ENCODE measurements around the gene SEC24C. TPM values are rescaled to one million over a fixed set of nuclear protein-coding genes. Genes with fewer than 3 reads are reported as not detected.
"Not testable (repeated sequence)": the region's sequence is repeated elsewhere in the genome, so short reads cannot be mapped to it uniquely, and the experiment has no call there.

SEC24C gene
- total RNA-seq, 1 donor from 2014 or later = 72.3 TPM

DNA sequence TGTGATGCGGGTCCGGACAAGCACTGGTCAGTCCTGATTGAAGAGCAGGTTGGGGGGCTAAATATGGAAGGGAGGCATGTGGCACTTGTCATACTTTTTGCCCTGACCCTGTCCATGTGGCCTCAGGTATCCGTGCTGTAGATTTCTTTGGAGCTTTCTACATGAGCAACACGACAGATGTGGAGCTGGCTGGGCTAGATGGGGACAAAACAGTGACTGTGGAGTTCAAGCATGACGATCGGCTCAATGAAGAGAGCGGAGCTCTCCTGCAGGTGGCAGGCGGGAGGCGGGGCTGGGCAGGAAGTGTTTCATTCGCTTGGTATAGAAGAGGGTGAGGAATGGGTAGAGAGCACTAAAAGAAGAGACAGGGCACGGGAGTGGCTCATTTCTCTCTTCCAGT, 24.7 kb downstream of the SEC24C start:
- DNase-seq (ENCODE audit: extremely low read depth, low read depth, low spot score) = no peak

DNA sequence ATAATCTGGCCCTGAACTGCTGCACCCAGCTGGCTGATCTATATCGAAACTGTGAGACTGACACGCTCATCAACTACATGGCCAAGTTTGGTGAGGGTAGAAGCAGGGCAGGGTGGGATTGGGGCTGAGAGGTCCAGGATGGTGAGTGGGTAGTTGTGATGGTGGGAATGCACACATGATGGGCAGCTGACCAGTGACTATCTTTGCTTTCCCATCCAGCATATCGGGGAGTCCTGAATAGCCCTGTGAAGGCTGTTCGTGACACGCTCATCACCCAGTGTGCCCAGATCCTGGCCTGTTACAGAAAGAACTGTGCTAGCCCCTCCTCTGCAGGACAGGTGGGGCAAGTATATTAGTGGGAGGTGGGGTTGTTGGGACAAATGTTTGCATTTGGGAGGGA, 25.2 kb downstream of the SEC24C start:
- DNase-seq (ENCODE audit: extremely low read depth, low read depth, low spot score) = no peak

DNA sequence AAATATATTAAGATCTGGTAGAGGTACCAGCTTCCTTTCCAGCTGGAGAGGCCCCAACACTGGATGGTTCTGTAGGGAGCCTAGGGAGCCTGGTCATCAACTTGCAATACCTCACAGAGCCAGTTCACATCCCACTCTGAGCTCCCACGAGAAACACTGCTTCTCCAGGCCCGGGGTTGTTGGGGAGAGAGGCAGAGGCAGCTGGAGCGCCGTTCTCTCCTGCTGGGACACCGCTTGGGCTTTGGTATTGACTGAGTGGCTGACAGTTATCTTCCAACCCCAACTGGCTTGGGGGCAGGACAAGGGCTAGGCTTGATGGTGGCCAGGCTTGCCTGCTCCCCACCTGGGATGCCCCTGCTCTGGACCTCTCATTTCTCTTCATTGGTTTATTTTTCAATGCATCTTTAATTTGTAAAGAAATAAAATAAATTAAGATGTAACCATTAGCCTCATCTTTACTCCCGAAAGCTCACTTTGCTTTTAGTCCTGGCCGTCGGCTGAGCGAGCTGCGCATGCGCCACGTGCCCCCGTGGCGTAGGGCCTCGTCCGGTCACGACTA, 27.6 kb downstream of the SEC24C start:
- DNase-seq (ENCODE audit: extremely low read depth, low read depth, low spot score) = no peak

DNA sequence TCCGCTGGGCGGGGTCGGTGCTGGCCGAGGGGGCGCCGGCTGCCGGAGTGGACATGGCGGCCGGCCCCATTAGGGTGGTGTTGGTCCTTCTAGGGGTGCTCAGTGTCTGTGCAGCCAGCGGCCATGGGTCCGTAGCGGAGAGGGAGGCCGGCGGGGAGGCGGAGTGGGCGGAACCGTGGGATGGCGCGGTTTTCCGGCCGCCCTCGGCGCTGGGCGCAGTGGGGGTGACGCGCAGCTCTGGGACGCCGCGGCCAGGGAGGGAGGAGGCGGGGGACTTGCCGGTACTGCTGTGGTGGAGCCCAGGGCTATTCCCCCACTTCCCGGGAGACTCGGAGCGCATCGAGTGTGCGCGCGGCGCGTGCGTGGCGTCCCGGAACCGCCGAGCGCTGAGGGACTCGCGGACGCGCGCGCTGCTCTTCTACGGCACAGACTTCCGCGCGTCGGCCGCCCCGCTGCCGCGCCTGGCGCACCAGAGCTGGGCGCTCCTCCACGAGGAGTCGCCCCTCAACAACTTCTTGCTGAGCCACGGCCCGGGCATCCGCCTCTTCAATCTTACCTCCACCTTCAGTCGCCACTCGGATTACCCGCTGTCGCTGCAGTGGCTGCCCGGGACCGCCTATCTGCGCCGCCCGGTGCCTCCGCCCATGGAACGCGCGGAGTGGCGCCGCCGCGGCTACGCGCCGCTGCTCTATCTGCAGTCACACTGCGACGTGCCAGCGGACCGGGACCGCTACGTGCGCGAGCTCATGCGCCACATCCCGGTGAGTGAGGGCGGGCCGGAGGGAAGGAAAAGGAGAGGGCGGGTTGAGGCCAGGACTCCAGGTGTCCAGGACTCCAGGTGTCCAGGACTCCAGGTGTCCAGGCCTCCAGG, 28.3 kb downstream of the SEC24C start:
- DNase-seq (ENCODE audit: extremely low read depth, low read depth, low spot score) = no peak

DNA sequence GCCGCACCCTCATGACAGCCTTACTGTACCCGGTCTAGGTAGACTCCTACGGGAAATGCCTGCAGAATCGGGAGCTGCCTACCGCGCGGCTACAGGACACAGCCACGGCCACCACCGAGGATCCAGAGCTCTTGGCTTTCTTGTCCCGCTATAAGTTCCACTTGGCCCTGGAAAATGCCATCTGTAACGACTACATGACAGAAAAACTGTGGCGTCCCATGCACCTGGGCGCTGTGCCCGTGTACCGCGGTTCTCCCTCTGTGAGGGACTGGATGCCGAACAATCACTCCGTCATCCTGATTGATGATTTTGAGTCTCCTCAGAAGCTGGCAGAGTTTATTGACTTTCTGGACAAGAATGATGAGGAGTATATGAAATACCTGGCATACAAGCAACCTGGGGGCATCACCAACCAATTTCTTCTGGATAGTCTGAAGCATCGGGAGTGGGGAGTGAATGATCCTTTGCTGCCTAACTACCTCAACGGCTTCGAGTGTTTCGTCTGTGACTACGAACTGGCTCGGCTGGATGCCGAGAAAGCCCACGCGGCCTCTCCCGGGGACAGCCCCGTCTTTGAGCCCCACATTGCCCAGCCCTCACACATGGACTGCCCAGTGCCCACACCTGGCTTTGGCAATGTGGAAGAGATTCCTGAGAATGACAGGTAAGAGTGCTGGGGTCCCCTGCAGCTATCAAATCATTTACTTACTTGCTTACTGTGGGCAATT, 29.1 kb downstream of the SEC24C start:
- DNase-seq (ENCODE audit: extremely low read depth, low read depth, low spot score) = no peak

DNA sequence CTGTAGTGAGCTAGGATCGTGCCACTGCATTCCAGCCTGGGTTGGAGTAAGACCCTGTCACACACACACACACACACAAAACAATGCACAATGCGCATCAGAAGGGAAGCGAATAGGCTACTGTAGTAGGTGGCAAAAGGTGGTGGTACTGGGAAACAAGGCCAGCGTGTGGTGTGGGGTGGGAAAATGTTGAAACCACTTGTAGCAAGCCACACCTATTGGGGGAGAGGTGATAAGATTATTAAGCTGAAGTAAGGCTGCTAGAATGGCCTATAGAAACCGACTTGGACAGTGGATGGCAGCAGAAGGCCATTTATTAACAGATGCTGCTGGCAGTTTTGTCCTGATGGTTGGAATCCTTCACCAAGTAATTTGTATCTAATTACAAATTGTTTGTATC, 30.5 kb downstream of the SEC24C start:
- no peak for DNase-seq (ENCODE audit: extremely low read depth, low read depth, low spot score)

DNA sequence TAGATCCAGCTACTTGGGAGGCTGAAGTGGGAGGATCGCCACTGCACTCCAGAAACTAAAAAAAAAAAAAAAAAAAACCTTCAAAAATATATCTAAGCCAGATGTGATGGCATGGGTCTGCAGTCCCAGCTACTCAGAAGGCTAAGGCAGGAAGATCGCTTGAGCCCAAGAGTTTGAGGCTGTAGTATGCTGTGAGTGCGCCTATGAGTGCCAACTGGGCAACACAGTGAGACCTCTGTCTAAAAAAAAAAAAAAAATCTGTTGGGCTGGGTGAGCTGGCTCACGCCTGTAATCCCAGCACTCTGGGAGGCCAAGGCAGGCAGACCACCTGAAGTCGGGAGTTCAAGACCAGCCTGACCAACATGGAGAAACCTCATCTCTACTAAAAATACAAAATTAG, 34.8 kb downstream of the SEC24C start:
- DNase-seq (ENCODE audit: extremely low read depth, low read depth, low spot score) = no peak

DNA sequence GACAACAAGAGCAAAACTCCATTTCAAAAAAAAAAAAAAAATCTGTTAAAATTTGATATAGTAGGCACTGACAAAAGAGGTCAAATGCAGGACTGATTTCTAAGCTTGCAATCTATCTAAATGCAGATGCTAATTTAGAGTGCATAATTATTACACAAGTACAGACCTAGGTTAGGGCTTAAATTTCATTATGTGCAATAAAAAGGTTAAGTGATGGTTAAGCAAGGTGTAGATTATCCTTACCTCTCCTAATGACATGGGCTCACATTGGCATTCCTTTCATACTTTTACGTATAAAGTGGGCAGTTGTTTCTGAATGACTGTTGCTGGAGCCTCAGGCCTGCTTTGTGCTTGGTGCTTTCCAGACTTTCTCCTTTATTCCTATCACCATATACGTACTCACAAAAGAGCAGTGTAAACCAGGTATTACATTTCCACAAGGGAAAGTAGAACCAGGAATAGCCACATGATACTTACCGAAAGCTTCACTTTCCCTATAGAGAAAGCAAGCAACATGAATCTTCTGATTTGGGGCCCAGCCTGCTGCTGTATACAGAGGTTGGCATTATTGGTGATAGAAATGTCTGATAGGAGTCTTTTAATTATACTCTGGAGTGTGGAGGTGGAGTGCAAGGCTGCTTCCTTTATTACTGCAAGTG, 35.5 kb downstream of the SEC24C start:
- no peak for DNase-seq (ENCODE audit: extremely low read depth, low read depth, low spot score)

DNA sequence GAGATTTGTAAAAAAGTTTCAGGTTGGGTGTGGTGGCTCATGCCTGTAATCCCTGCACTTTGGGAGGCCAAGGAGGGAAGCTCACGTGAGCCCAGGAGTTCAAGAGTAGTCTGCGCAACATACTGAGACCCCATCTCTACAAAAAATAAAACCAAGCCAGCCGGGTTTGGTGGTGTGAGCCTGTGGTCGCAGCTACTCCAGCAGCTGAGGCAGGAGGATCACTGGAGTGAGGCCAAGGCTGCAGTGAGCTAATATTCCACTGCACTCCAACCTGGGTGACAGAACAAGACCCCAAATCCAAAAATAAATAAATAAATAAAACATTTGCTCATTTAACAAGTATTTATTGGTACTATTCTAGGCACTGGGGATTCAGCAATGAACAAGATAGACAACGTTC, 36.1 kb downstream of the SEC24C start:
- no peak for DNase-seq (ENCODE audit: extremely low read depth, low read depth, low spot score)

DNA sequence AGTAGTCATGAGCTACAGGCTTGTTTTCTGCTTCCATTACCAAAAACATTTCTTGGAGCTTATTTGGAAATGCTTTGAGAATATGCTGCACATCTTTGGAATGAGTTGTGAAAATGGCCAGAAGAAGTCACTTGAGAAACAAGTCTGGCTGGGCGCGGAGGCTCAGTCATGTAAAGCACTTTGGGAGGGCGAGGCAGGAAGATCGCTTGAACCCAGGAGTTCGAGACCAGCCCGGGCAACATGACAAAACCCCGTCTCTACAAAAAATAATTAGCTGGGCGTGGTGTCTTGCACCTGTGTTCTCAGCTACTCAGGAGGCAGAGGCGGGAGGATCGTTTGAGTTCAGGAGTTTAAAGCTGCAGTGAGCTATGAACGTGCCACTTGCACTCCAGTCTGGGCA, 36.8 kb downstream of the SEC24C start:
- no peak for DNase-seq (ENCODE audit: extremely low read depth, low read depth, low spot score)

DNA sequence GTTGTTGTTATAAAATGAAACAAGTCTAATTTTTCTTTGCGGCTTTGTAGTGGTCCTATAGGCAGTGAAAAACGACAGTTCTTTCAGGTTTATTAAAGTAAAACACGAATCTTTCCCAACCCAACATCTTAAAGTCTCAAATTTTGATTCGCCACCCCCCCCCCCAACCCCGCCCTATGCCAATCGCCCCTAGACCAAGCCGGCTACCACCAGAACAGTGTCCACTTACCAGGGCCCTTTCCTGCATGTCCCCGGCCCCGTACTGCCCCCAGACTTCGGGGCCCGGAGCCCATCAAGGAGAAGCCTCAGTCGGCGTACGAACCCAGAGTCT, 37.3 kb downstream of the SEC24C start:
- DNase-seq (ENCODE audit: extremely low read depth, low read depth, low spot score) = no peak

DNA sequence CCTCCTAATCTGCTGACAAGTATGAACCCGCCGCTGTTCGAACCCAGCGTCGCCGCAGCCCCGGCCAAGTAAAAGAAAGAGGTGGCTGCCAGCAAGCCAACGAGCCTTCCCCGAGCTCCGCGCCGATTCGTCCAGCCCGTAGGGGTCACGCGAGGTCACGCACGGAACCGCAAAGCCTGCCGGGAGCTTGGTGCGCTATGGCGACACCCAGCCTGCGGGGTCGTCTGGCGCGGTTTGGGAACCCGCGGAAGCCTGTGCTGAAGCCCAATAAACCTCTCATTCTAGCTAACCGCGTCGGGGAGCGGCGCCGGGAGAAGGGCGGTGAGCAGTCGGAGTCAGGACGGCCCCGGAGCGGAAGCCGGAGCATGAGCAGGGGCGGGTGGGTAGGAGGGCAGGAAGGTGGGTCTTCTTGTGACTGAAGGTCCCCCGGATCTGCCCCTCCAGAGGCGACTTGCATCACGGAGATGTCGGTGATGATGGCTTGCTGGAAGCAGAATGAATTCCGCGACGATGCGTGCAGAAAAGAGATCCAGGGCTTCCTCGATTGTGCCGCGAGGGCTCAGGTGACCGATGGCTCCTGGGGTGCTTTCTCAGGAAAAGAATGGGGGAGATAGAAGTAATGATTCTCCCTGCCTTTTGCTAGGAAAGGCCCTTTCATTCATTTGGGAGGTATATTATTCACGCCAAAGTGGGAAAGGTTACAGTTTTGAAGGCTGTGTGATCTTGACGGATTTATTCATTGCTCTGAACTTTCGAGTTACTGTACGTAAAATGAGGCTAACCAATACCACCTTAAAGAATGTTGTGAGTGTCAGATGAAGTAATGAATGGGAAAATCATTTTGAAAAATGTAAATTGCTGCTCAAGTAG, 37.9 kb downstream of the SEC24C start, which contains the start of gene CHCHD1:
Gene CHCHD1 (plus strand): TSS at position 170 of the 870 bp plus-strand sequence. CDS start 28 bp downstream, at position 198.
- no peak for DNase-seq (ENCODE audit: extremely low read depth, low read depth, low spot score)

DNA sequence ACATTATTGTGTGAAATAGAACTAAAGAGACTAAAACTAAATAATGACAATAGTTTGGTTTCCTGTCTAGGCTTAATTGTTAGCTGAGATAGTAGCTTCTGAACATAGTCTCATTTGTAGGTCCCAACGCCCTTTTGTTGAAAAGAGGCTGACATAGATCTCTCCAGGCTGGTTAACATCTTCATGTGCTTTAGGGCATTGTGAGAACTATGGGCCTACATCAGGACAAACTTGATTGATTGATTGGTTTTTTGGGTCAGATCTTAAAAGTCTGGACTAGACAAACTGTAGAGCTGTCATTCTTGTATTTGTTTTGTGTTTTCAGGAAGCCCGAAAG, 38.5 kb downstream of the SEC24C start:
- no peak for DNase-seq (ENCODE audit: extremely low read depth, low read depth, low spot score)

DNA sequence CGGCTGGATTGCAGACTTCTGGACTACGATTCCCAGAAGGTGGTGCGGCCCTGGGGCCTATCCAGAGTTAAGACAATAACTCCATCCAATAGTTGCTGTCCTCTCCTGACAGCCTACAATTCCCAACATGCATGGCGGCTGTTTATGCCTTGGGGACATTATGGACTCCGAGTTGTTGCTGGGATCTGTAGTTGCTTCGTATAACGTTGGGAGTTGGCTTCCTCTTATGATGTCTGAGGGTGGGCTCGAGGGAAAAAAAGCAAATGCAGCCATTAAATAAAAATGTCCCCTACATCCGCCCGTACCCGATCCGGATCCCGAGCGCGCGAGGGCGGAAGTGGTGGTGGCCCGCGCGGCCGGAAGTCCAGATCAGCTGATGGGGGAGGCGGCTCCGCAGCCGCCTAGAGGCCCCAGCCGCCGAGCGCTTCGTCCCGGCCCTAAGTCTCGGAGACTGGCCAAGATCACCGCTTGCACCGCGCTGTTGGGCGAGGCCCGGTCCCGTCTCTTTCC, 41.1 kb downstream of the SEC24C start, which contains the start of gene ZSWIM8:
Gene ZSWIM8 (plus strand): TSS at position 396 of the 510 bp plus-strand sequence. CDS start 273 bp downstream, outside the sequence.
- DNase-seq (ENCODE audit: extremely low read depth, low read depth, low spot score) = peak; percentile 79

DNA sequence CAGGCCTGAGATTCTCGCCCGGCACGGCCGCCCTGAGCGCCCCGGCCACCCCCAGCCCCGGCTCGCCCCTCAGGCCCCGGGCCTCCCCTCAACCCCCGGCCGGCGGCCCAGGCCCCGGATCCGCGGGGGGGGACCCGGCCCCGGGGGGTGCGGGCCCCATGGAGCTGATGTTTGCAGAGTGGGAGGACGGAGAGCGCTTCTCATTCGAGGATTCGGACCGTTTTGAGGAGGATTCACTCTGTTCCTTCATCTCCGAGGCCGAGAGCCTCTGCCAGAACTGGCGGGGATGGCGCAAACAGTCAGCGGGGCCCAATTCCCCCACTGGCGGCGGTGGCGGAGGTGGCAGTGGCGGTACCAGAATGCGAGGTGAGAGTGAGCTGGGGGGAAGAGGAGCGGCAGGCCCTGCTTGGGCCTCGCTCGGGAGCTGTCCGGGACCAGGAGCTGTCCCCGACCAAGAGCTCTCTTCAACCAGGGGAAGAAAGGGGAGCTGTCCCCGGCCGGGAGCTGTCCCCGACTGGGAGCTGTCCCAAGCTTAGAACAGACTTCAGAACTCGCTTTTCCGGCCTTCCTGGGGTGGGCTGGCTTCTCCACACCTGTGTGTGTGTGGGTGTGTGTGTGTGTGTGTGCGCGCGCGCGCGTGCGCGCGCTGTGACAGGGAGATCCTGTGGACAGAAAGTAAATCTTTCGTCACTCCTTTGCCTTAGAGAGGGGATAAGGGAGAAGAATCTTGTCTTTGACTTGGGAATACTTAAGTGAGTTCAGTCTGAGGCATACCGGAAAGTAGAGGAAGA, 41.7 kb downstream of the SEC24C start:
- DNase-seq (ENCODE audit: extremely low read depth, low read depth, low spot score) = no peak

DNA sequence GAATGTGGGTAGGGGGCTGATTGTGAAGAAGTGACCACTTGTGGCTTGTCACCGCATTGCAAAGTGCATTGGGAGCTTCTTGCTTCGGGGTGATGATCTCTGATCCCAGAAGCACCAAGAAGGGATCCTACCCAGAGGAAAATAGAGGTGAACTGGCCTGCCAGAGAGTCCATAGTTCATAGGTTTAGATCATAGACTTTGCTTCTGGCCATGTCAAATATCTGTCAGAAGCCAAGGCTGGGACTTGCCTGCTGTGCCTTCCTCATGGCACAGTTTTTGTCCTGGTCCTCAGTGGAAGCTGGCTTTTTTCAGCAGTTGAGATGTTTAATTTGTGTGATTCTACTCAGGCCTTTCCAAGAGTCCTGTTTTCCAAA, 42.3 kb downstream of the SEC24C start:
- no peak for DNase-seq (ENCODE audit: extremely low read depth, low read depth, low spot score)

DNA sequence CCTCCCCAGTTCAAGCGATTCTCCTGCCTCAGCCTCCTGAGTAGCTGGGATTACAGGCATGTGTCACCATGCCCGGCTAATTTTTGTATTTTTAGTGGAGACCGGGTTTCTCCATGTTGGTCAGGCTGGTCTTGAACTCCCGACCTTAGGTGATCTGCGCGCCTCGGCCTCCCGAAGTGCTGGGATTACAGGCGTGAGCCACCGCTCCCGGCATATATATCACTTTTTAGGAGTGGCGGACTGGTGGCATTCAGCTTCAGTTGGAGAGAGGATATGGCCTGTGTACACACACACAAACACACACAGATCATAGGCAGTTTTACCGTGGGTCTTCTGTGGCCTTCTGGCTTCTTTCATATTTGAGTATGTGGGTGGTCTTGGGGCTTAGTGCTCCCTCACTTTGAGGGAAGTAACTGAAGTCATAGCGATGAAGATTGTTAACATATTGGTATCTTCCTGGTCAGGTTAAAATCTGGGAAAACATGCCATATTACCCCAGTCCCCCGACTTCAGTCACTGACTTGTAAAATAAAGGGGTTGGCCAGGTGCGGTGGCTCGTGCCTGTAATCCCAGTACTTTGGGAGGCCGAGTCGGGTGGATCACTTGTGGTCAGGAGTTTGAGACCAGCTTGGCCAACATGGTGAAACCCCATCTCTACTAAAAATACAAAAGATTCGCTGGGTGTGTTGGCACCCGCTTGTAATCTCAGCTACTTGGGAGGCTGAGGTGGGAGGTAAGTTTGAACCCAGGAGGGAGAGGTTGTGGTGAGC, 43.0 kb downstream of the SEC24C start:
- not testable (repeated sequence) for DNase-seq (ENCODE audit: extremely low read depth, low read depth, low spot score)

DNA sequence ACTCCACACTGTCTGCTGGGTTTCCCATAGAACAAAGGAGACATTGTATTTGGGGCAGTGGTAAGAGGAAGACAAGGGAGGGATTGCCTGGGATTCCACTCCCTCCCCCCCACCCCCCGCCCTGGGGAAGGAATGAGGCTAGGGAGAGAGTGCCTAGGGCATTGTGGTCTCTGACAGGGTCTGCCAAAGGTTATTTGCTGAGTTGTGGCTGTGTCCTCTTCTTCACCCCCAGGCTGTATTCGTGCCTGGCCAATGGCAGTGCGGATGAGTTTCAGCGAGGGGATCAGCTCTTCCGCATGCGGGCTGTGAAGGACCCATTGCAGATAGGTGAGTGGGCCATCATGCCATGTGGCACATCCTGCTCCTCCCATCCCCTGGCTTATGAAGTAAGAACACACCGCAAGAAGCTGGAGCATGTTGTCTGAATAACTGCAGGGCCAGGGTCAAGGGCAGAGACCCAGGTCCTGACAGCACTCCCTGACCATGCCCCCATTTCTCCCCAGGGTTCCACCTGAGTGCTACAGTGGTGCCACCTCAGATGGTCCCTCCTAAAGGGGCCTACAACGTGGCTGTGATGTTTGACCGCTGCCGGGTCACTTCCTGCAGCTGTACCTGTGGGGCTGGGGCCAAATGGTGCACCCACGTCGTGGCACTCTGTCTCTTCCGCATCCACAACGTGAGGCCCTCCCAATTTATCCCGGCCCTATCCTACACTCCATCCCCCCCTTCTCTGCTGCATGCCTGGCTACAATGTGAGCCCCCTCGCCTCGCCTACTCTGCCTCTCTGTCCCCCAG, 44.9 kb downstream of the SEC24C start:
- no peak for DNase-seq (ENCODE audit: extremely low read depth, low read depth, low spot score)

Data from glomerular endothelial cell (primary cell).